ENCODE measurements around the gene TEAD1. TPM values are rescaled to one million over a fixed set of nuclear protein-coding genes. Genes with fewer than 3 reads are reported as not detected.

TEAD1 gene
- total RNA-seq, 1 donor from 2014 or later, result 62.5 TPM

DNA sequence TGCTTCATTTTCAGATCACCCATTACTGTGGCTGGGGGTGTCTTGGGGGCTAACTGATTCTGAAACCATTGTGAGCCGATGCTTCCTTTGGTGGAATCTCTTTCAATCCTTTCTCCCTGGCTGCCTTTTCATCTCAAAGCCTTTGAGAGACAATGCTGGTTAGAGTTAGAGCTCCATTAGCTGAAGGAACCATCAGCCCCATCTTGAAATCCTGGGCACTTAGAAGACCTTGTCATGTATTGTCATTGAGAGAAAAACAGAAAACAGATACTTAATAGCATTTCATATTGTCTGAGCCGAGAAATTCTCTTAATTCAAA, 6.7 kb downstream of the TEAD1 start:
- Mint-ChIP-seq H3K9me3 (ENCODE audit: unreplicated experiment) (peaks cover 8% of the 10 kb centered on the region), H3K36me3 (ENCODE audit: unreplicated experiment) (no peaks in the 10 kb centered on the region), H3K27me3 (ENCODE audit: unreplicated experiment) (peaks cover 2% of the 10 kb centered on the region), H3K27ac (ENCODE audit: unreplicated experiment) (peak overlapping the region; percentile 95), H3K4me3 (ENCODE audit: unreplicated experiment) (peak overlapping the region; percentile 80), H3K4me1 (ENCODE audit: low read depth, unreplicated experiment) (peaks cover 67% of the 10 kb centered on the region)
- TF ChIP-seq, protein P1, sequence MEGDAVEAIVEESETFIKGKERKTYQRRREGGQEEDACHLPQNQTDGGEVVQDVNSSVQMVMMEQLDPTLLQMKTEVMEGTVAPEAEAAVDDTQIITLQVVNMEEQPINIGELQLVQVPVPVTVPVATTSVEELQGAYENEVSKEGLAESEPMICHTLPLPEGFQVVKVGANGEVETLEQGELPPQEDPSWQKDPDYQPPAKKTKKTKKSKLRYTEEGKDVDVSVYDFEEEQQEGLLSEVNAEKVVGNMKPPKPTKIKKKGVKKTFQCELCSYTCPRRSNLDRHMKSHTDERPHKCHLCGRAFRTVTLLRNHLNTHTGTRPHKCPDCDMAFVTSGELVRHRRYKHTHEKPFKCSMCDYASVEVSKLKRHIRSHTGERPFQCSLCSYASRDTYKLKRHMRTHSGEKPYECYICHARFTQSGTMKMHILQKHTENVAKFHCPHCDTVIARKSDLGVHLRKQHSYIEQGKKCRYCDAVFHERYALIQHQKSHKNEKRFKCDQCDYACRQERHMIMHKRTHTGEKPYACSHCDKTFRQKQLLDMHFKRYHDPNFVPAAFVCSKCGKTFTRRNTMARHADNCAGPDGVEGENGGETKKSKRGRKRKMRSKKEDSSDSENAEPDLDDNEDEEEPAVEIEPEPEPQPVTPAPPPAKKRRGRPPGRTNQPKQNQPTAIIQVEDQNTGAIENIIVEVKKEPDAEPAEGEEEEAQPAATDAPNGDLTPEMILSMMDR (IDR thresholded peaks at IDR 0.05; ENCODE audit: partially characterized antibody, unreplicated experiment), result no peak
- DNase-seq, result no peak

DNA sequence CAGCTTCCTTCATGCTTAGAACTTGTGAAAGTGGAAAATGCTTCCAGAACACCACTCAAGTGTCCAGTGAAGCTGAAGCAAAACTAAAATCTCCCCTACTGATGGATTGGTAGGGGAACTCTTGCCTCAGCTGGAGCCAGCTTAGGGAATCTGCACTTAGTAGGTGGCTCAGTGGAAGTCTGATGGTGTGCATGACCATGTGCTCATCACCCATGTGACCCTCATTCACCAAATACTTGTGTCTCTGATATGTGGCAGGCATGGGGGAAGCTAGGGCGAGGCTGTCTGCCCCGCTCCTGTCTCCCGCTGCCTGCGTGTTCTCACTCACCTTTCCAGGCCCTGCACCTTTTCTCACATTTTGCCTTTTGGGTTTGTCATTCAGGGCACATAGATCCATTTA, 7.2 kb downstream of the TEAD1 start:
- DNase-seq, result no peak
- Mint-ChIP-seq H3K4me3 (ENCODE audit: unreplicated experiment) (peak overlapping the region; percentile 80), H3K27me3 (ENCODE audit: unreplicated experiment) (peaks cover 2% of the 10 kb centered on the region), H3K36me3 (ENCODE audit: unreplicated experiment) (no peaks in the 10 kb centered on the region), H3K4me1 (ENCODE audit: low read depth, unreplicated experiment) (peaks cover 61% of the 10 kb centered on the region), H3K27ac (ENCODE audit: unreplicated experiment) (peak overlapping the region; percentile 95), H3K9me3 (ENCODE audit: unreplicated experiment) (peaks cover 8% of the 10 kb centered on the region)
- TF ChIP-seq, protein P1 (IDR thresholded peaks at IDR 0.05; ENCODE audit: partially characterized antibody, unreplicated experiment), result no peak

DNA sequence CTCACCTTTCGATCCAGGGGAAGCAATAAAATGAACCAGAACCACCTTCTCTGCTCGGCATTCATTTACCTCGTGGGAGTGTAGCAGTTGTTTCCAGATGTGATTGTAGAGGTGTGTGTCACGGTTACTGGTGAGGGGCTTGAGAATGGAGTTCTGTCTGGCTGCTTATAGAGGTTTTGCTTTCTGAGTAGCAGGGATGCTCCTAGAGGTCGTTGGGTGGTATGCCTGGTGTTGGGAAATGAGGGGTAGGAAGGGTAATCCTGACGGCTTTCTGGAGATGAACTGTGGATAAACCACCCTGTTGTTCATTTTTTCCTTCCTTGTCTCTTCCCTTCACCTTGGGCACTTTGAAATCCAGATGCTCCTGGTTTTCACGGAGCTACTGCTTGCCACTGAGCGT, 8.1 kb downstream of the TEAD1 start:
- TF ChIP-seq, protein P1 (IDR thresholded peaks at IDR 0.05; ENCODE audit: partially characterized antibody, unreplicated experiment), result no peak
- no peak for DNase-seq
- Mint-ChIP-seq H3K27me3 (ENCODE audit: unreplicated experiment) (peaks cover 2% of the 10 kb centered on the region), H3K9me3 (ENCODE audit: unreplicated experiment) (peaks cover 8% of the 10 kb centered on the region), H3K4me3 (ENCODE audit: unreplicated experiment) (peak overlapping the region; percentile 16), H3K36me3 (ENCODE audit: unreplicated experiment) (no peaks in the 10 kb centered on the region), H3K27ac (ENCODE audit: unreplicated experiment) (no peak overlapping the region), H3K4me1 (ENCODE audit: low read depth, unreplicated experiment) (peaks cover 61% of the 10 kb centered on the region)

DNA sequence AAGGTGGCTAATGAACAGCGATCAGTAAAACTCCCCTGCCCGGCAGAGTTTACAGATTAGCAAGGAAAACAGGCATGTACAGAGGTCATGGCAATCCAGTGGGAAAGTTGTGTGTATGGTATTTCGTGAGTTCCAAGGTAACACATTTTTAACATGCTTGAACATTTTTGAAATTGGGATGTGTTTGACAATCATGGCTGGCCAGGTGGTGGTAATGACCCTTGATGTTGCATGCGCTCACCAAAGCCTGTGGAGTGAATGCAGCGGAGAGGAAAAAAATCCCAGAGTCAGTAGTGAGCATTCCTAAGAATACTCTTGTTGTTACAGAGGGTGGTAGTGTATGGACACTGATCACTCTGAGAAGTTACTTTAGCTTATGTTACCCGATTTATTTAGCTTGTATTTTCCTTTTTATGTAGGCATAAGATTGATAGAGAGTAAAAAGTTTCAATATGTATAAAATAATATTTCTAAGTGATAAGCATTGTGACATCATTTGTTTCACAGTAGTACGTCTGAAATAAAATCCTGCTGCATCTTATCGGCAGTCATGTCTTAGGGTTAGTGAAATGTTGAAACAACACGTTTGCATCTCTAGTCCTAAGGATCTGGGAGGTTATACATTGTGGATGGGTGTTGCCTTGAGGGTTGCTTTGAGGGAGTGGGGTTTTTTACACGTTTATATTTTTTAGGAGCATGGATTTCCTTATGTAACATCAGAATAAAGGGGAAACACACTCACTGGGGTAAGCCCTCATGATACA, 8.7 kb downstream of the TEAD1 start:
- Mint-ChIP-seq H3K27me3 (ENCODE audit: unreplicated experiment) (peaks cover 2% of the 10 kb centered on the region), H3K9me3 (ENCODE audit: unreplicated experiment) (peaks cover 8% of the 10 kb centered on the region), H3K4me3 (ENCODE audit: unreplicated experiment) (no peak overlapping the region), H3K36me3 (ENCODE audit: unreplicated experiment) (no peaks in the 10 kb centered on the region), H3K4me1 (ENCODE audit: low read depth, unreplicated experiment) (peaks cover 58% of the 10 kb centered on the region), H3K27ac (ENCODE audit: unreplicated experiment) (no peak overlapping the region)
- DNase-seq, result no peak
- TF ChIP-seq, protein P1 (IDR thresholded peaks at IDR 0.05; ENCODE audit: partially characterized antibody, unreplicated experiment), result no peak

DNA sequence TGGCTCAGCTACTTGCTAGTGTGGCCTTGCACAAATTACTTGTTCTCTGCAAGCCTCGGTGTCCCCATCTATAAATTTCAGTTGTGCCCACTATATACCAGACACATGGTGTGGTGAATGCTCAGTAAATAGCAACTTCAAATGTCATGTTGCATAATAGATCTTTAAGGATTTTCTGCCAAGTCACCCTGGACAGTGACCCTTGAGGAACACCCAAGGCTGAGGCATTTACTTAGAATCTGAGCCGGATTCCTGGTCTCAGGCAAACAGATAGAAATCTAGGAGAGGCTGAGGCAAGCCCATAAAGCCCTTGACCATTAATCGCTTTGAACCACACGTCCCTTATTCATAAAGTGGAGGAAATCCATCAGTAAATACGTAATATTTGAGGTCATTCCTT, 9.7 kb downstream of the TEAD1 start:
- peaks cover 2% of the 10 kb centered on the region for H3K27me3 Mint-ChIP-seq (ENCODE audit: unreplicated experiment)

More for the DNA sequence above, 9.7 kb downstream of the TEAD1 start:
- H3K9me3 Mint-ChIP-seq (ENCODE audit: unreplicated experiment), result peaks cover 8% of the 10 kb centered on the region
- no peak overlapping the region for H3K27ac Mint-ChIP-seq (ENCODE audit: unreplicated experiment)
- peaks cover 56% of the 10 kb centered on the region for H3K4me1 Mint-ChIP-seq (ENCODE audit: low read depth, unreplicated experiment)
- H3K4me3 Mint-ChIP-seq (ENCODE audit: unreplicated experiment), result no peak overlapping the region
- no peak for DNase-seq
- TF ChIP-seq, protein P1 (IDR thresholded peaks at IDR 0.05; ENCODE audit: partially characterized antibody, unreplicated experiment), result no peak
- no peaks in the 10 kb centered on the region for H3K36me3 Mint-ChIP-seq (ENCODE audit: unreplicated experiment)
